ENCODE results near the gene FBXO28.

DNA sequence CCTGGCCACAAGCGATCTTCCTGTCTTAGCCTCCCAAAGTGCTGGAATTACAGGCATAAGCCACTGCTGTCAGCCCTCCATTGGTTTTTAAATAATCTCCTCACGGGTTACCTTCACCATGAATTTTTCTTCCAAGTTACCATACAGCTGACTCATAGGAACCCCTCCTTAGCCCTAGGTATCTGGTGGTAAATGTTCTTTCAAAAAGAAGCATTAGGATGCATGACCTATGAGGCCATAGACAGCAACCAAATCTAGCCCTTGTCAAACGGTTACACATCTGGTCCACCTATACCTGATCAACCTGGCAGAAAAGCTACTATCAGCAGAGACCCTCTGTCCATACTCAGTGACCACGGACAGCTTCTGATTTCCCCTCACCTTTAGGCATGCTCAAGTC lies 56.4 kb downstream of the FBXO28 start:
- no peak for TF ChIP-seq YY1 (IDR thresholded peaks at IDR 0.05; ENCODE audit: low read depth)
- TF ChIP-seq, protein P1, sequence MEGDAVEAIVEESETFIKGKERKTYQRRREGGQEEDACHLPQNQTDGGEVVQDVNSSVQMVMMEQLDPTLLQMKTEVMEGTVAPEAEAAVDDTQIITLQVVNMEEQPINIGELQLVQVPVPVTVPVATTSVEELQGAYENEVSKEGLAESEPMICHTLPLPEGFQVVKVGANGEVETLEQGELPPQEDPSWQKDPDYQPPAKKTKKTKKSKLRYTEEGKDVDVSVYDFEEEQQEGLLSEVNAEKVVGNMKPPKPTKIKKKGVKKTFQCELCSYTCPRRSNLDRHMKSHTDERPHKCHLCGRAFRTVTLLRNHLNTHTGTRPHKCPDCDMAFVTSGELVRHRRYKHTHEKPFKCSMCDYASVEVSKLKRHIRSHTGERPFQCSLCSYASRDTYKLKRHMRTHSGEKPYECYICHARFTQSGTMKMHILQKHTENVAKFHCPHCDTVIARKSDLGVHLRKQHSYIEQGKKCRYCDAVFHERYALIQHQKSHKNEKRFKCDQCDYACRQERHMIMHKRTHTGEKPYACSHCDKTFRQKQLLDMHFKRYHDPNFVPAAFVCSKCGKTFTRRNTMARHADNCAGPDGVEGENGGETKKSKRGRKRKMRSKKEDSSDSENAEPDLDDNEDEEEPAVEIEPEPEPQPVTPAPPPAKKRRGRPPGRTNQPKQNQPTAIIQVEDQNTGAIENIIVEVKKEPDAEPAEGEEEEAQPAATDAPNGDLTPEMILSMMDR (IDR thresholded peaks at IDR 0.05) = no peak

All from SK-N-SH (cell line).